C4-2B (cell line): Measurements from ENCODE around the gene MAP3K13.

ENCODE experiments used
- H3K27ac ChIP-seq: fragments of 450-650 bp; 2 replicates; pipeline ENCODE4 v1.5.1; 2017
- CTCF ChIP-seq: fragments of 450-650 bp; conservative IDR thresholded peaks from 2 replicates; pipeline ENCODE4 v1.5.1; 2017; ENCODE audit warnings: mild to moderate bottlenecking
- ZFX ChIP-seq: fragments of 450-650 bp; IDR thresholded peaks from 2 replicates; pipeline ENCODE4 v1.6.1; 2017

The MAP3K13 gene

GRCh38 chr3:185342459-185343174 lies 20.3 kb upstream of the MAP3K13 start:
- TF ChIP-seq ZFX (no peak), CTCF (no peak)
- no peak overlapping the region for H3K27ac ChIP-seq

GRCh38 chr3:185347399-185347798 lies 15.5 kb upstream of the MAP3K13 start:
- TF ChIP-seq ZFX: no peak
- no peak for TF ChIP-seq CTCF
- no peak overlapping the region for H3K27ac ChIP-seq

- TF ChIP-seq CTCF (no peak), ZFX (no peak; the same call in 1 of the 2 replicates)
- H3K27ac ChIP-seq: no peak overlapping the region
These were observed 12.1 kb upstream of the MAP3K13 start for GRCh38 chr3:185350841-185351240.

GRCh38 chr3:185351396-185351795 lies 11.5 kb upstream of the MAP3K13 start:
- TF ChIP-seq ZFX (no peak), CTCF (no peak)
- H3K27ac ChIP-seq: no peak overlapping the region

GRCh38 chr3:185353225-185353624 lies 9.7 kb upstream of the MAP3K13 start:
- H3K27ac ChIP-seq: no peak overlapping the region
- no peak for TF ChIP-seq ZFX
- no peak for TF ChIP-seq CTCF

- TF ChIP-seq ZFX (no peak), CTCF (peak; percentile 93)
- no peak overlapping the region for H3K27ac ChIP-seq
These were observed 8.9 kb upstream of the MAP3K13 start for GRCh38 chr3:185353823-185354614.

GRCh38 chr3:185356499-185356898 lies 6.4 kb upstream of the MAP3K13 start:
- TF ChIP-seq CTCF (no peak), ZFX (no peak)
- H3K27ac ChIP-seq: no peak overlapping the region
